HCT116 (cell line): ENCODE data around the gene LPIN1. TPM values are rescaled to one million over a fixed set of nuclear protein-coding genes. Genes with fewer than 3 reads are reported as not detected.

ENCODE experiments used
- ATAC-seq: fragments of 200-7000 bp; cut with Tn5 transposase; 2 replicates; pipeline ENCODE4 v1.9.1; 2020; ENCODE audit warnings: mild to moderate bottlenecking, moderate library complexity
- BruUV-seq: library from RNA; stranded (reverse); fragments of 400-500 nt; replicated peaks from 2 replicates; lab custom pipeline; 2021; lab: Mats Ljungman, UMichigan
- CTCF ChIA-PET: fragments of 300-600 bp; sonication (Branson Sonifier 250); formaldehyde crosslinking; loops from one replicate; lab custom pipeline; 2021; ENCODE audit warnings: antibody characterized with exemption; lab: Charles Lee
- POLR2A ChIA-PET: fragments of 300-600, 350-600 bp; sonication (Branson Sonifier 250); formaldehyde crosslinking; loops from one replicate; lab custom pipeline; 2021; ENCODE audit warnings: antibody characterized with exemption; lab: Charles Lee
- RAD21 ChIA-PET, 2 experiments: fragments of 300-600 bp; sonication (Branson Sonifier 250); formaldehyde crosslinking; loops; one replicate each; lab custom pipeline; 2023; ENCODE audit warnings: low total read pairs in 2 of 2; ENCODE audit not compliant: uncharacterized antibody in 2 of 2, unreplicated experiment in 2 of 2, low non-redundant PET in 1 of 2; lab: Charles Lee
- DNase-seq: peaks from one replicate; pipeline ENCODE4 v3.0.0-alpha.2; 2010; ENCODE audit warnings: low read depth, low spot score
- H2AFZ ChIP-seq: fragments of 200-600 bp; shearing (Covaris generic), sonication (generic); 2 replicates; pipeline ENCODE4 v1.6.1; 2017; ENCODE audit warnings: low read depth, mixed run types, mixed read lengths, antibody characterized with exemption, low read length; ENCODE audit not compliant: poor library complexity, severe bottlenecking
- H3K27ac ChIP-seq: 2 replicates; pipeline ENCODE4 v1.5.1; 2012; ENCODE audit warnings: low read depth, low read length
- H3K27me3 ChIP-seq: fragments of 200-600 bp; sonication (generic); 2 replicates; pipeline ENCODE4 v1.6.1; 2016; ENCODE audit warnings: mixed run types, low read length, mixed read lengths; ENCODE audit not compliant: insufficient read depth
- H3K36me3 ChIP-seq, 2 experiments: fragments of 200-500 bp in 1 of 2; fragments of 200-600 bp in 1 of 2; sonication (Bioruptor generic) in 1 of 2; sonication (generic) in 1 of 2; 2 replicates each; pipeline versions ENCODE4 v1.5.1 to v1.6.1; 2014 to 2016; ENCODE audit warnings: low read length in 2 of 2, inconsistent platforms in 1 of 2, mixed read lengths in 1 of 2, mixed run types in 1 of 2; ENCODE audit not compliant: insufficient read depth in 2 of 2, control insufficient read depth in 1 of 2
- H3K4me1 ChIP-seq, 2 experiments: fragments of 200-600 bp in 1 of 2; sonication (generic) in 1 of 2; 2 replicates each; pipeline versions ENCODE4 v1.5.1 to v1.6.1; 2012 to 2017; ENCODE audit warnings: low read length in 2 of 2, inconsistent platforms in 1 of 2, mild to moderate bottlenecking in 1 of 2, mixed read lengths in 1 of 2, mixed run types in 1 of 2, moderate library complexity in 1 of 2; ENCODE audit not compliant: insufficient read depth in 2 of 2, control insufficient read depth in 1 of 2
- H3K4me2 ChIP-seq: fragments of 200-600 bp; sonication (generic); 2 replicates; pipeline ENCODE4 v1.6.1; 2017; ENCODE audit warnings: mixed run types, low read length, mixed read lengths
- H3K4me3 ChIP-seq, 2 experiments: fragments of 200-600 bp in 1 of 2; sonication (generic) in 1 of 2; replicated peaks in 1 of 2; 2 replicates each; pipeline ENCODE4 v1.5.1; 2011 to 2016; ENCODE audit warnings: low read length in 2 of 2, control low read depth in 1 of 2, low read depth in 1 of 2, mild to moderate bottlenecking in 1 of 2, mixed read lengths in 1 of 2, mixed run types in 1 of 2
- H3K79me2 ChIP-seq: fragments of 200-600 bp; sonication (generic); 2 replicates; pipeline ENCODE4 v1.6.1; 2017; ENCODE audit warnings: mild to moderate bottlenecking, mixed run types, low read length, moderate library complexity, mixed read lengths; ENCODE audit not compliant: insufficient read depth
- H3K9ac ChIP-seq: fragments of 200-600 bp; sonication (generic); 2 replicates; pipeline ENCODE4 v1.6.1; 2016; ENCODE audit warnings: low read length, mixed read lengths
- H3K9me2 ChIP-seq: fragments of 200-600 bp; sonication (generic), shearing (Covaris generic); 2 replicates; pipeline ENCODE4 v1.6.1; 2017; ENCODE audit warnings: mixed run types, mild to moderate bottlenecking, moderate library complexity; ENCODE audit not compliant: insufficient read depth
- H3K9me3 ChIP-seq, 2 experiments: fragments of 200-500 bp in 1 of 2; fragments of 200-600 bp in 1 of 2; sonication (Bioruptor generic) in 1 of 2; sonication (generic) in 1 of 2; 2 replicates each; pipeline ENCODE4 v1.6.1; 2014 to 2017; ENCODE audit warnings: low read length in 2 of 2, mixed read lengths in 2 of 2, inconsistent platforms in 1 of 2, low read depth in 1 of 2, mild to moderate bottlenecking in 1 of 2, mixed run types in 1 of 2, moderate library complexity in 1 of 2; ENCODE audit not compliant: control insufficient read depth in 1 of 2, insufficient read depth in 1 of 2
- H4K20me1 ChIP-seq: fragments of 200-600 bp; sonication (generic), shearing (Covaris generic); 2 replicates; pipeline ENCODE4 v1.6.1; 2017; ENCODE audit warnings: mixed run types, mild to moderate bottlenecking, moderate library complexity; ENCODE audit not compliant: insufficient read depth
- CBX3 ChIP-seq: IDR thresholded peaks from 2 replicates; pipeline ENCODE4 v1.6.1; 2012; ENCODE audit warnings: low read depth
- CEBPB ChIP-seq: IDR thresholded peaks from 2 replicates; pipeline ENCODE4 v1.6.1; 2012; ENCODE audit warnings: low read depth
- EGR1 ChIP-seq: IDR thresholded peaks from 2 replicates; pipeline ENCODE4 v1.6.1; 2012; ENCODE audit warnings: low read depth
- ELF1 ChIP-seq: IDR thresholded peaks from 2 replicates; pipeline ENCODE4 v1.6.1; 2012; ENCODE audit warnings: low read depth, borderline replicate concordance
- EZH2 ChIP-seq: fragments of 200-600 bp; sonication (generic); IDR thresholded peaks from 2 replicates; pipeline ENCODE4 v1.6.1; 2017; ENCODE audit warnings: antibody characterized with exemption, mixed run types
- EZH2phosphoT487 ChIP-seq: fragments of 200-600 bp; IDR thresholded peaks from 2 replicates; pipeline ENCODE4 v1.6.1; 2018; ENCODE audit warnings: antibody characterized with exemption, borderline replicate concordance
- FOSL1 ChIP-seq: IDR thresholded peaks from 2 replicates; pipeline ENCODE4 v1.6.1; 2012; ENCODE audit warnings: low read depth
- JUND ChIP-seq: IDR thresholded peaks from 2 replicates; pipeline ENCODE4 v1.6.1; 2012
- MAX ChIP-seq: IDR thresholded peaks from 2 replicates; pipeline ENCODE4 v1.6.1; 2012
- POLR2A ChIP-seq: IDR thresholded peaks from 2 replicates; pipeline ENCODE4 v1.7.0; 2011; ENCODE audit warnings: borderline replicate concordance; ENCODE audit not compliant: insufficient read depth, insufficient read length; ENCODE audit errors: extremely low read depth
- POLR2AphosphoS5 ChIP-seq: IDR thresholded peaks from 2 replicates; pipeline ENCODE4 v1.6.1; 2011; ENCODE audit warnings: mild to moderate bottlenecking, low read depth, low read length, moderate library complexity
- RAD21 ChIP-seq: IDR thresholded peaks from 2 replicates; pipeline ENCODE4 v1.6.1; 2012; ENCODE audit warnings: low read depth, mild to moderate bottlenecking
- SIN3A ChIP-seq: IDR thresholded peaks from 2 replicates; pipeline ENCODE4 v1.6.1; 2012; ENCODE audit warnings: low read depth
- SP1 ChIP-seq: IDR thresholded peaks from 2 replicates; pipeline ENCODE4 v1.6.1; 2012; ENCODE audit warnings: low read depth
- SRF ChIP-seq: IDR thresholded peaks from 2 replicates; pipeline ENCODE4 v1.6.1; 2012; ENCODE audit warnings: low read depth
- TCF7L2 ChIP-seq: IDR thresholded peaks from 2 replicates; pipeline ENCODE4 v1.7.0; 2011; ENCODE audit warnings: borderline replicate concordance, inconsistent platforms; ENCODE audit not compliant: insufficient read depth, insufficient read length; ENCODE audit errors: extremely low read depth
- YY1 ChIP-seq: IDR thresholded peaks from 2 replicates; pipeline ENCODE4 v1.6.1; 2011; ENCODE audit warnings: low read length, low read depth, moderate library complexity, mild to moderate bottlenecking; ENCODE audit not compliant: insufficient replicate concordance; ENCODE audit errors: extremely low read depth
- ZFX ChIP-seq: fragments of 450-650 bp; IDR thresholded peaks from 2 replicates; pipeline ENCODE4 v1.6.1; 2017
- ZNF274 ChIP-seq: fragments of 200-500 bp; sonication (Bioruptor generic); IDR thresholded peaks from 2 replicates; pipeline ENCODE4 v1.6.1; 2014; ENCODE audit warnings: mild to moderate bottlenecking, low read depth, low read length, inconsistent platforms
- intact Hi-C: fragments of 100-400 bp; cut with micrococcal nuclease; formaldehyde crosslinking; loops from 2 replicates; pipeline ENCODE4 v1.10.0; 2022
- total RNA-seq: library from RNA; stranded (reverse); gene quantifications from one replicate; pipeline ENCODE4 v1.2.1, GENCODE V29; 2021; ENCODE audit not compliant: unreplicated experiment
- TF ChIP-seq, protein P1 (sequence below): IDR thresholded peaks from 2 replicates; pipeline ENCODE4 v1.6.1; 2012

Gene LPIN1
- total RNA-seq, 1 experiment from 2014 or later, result 16.7 TPM

DNA sequence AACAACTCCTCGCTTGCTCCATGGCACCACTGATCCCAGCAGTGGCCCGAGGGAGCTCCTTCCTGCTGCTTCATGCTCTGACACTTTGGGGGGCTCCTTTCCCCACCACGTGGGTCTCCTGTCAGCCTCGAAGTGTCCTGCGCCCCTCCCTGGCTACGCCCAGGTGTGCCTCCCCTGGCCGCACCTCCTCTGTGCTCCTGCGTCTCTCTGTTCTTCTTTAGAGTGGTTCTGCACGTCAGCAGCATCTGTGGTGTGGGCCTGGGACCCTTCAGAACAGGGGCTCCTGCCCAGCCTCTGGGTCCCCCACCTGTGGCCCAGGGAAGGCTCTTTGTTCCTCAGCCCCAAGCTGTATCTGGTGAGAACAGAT lies 49.7 kb upstream of the LPIN1 start:
- BruUV-seq, result no TSS peak
- Histone ChIP-seq H3K9ac (no peak overlapping the region), H3K4me3 (no peak overlapping the region), H3K9me3 (no peaks in the 10 kb centered on the region), H2AFZ (no peak overlapping the region), H3K36me3 (no peaks in the 10 kb centered on the region), H3K4me2 (peak overlapping the region; percentile 39; the same call in 1 of the 2 replicates), H3K4me1 (peaks cover 4 to 20% of the 10 kb centered on the region in 2 experiments; a peak in 3 of 4 replicates), H3K27me3 (no peaks in the 10 kb centered on the region), H4K20me1 (no peaks in the 10 kb centered on the region), H3K27ac (no peak overlapping the region), H3K9me2 (no peaks in the 10 kb centered on the region), H3K79me2 (no peaks in the 10 kb centered on the region)
- POLR2A ChIA-PET, result no interaction called here
- no peak for ATAC-seq
- RAD21 ChIA-PET, result no interaction called here
- CTCF ChIA-PET, result no interaction called here
- TF ChIP-seq ZFX (no peak), CBX3 (no peak), SRF (no peak), EZH2phosphoT487 (no peak), ELF1 (no peak), FOSL1 (no peak), EZH2 (no peak), POLR2A (no peak), JUND (no peak), RAD21 (no peak), EGR1 (no peak)
- TF ChIP-seq, protein P1, sequence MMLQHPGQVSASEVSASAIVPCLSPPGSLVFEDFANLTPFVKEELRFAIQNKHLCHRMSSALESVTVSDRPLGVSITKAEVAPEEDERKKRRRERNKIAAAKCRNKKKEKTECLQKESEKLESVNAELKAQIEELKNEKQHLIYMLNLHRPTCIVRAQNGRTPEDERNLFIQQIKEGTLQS, result no peak
- DNase-seq, result no peak
- intact Hi-C loops, result no loop called here

DNA sequence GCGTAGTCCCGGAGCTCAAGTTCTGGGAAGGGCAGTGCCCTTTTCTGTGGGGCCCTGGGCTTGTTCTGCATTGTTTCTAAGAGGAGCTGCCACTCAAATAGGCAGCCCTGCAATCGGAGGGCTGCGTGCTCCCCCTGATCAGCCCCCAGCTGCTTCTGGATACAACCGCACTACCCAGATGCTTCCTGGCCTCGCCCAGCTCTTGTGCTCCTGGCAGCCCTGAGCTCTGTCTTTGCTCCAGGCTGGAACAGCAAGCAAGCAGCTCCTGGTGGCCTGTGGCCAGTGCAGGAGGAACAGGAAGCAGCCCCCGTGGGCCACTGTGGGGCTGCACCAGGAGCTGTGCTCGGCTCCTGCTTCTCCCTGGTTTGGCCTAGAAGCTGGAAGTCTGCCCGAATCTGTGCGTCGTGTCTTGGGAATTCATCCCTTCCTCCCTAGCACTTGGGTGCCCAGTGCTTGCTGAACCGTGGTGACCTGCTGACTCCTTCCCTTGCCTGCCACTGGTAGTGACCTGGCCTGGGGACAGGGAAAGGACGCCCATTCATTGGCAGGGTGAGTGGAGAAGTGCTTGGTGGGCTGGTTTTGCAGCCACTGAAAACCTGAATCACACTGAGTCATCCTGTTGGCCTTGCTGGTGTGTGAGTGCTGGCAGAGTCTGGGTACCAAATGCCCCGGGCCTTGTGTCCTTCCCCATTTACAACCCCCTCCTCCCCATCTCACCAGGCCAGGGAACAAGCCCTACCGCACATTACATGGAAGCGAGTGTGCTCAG lies 49.1 kb upstream of the LPIN1 start:
- peak; percentile 23 for ATAC-seq
- Histone ChIP-seq H3K9me3 (no peaks in the 10 kb centered on the region), H4K20me1 (no peaks in the 10 kb centered on the region), H2AFZ (no peak overlapping the region), H3K36me3 (no peaks in the 10 kb centered on the region), H3K9me2 (no peaks in the 10 kb centered on the region), H3K4me3 (no peak overlapping the region), H3K4me2 (peak overlapping the region; percentile 39), H3K4me1 (peaks cover 4 to 20% of the 10 kb centered on the region in 2 experiments; a peak in 3 of 4 replicates), H3K79me2 (no peaks in the 10 kb centered on the region), H3K9ac (no peak overlapping the region), H3K27me3 (no peaks in the 10 kb centered on the region), H3K27ac (no peak overlapping the region)
- BruUV-seq, result no TSS peak
- DNase-seq, result no peak
- ChIA-PET POLR2A (no interaction called here), RAD21 (no interaction called here), CTCF (interaction anchor here (1.1 kb wide), 1 partner anchor 9 kb away, joined by 4 read pairs; no protein-coding TSS in a partner anchor)
- intact Hi-C loops, result no loop called here
- TF ChIP-seq EZH2, result no peak
- TF ChIP-seq SP1, result no peak
- no peak for TF ChIP-seq CBX3
- no peak for TF ChIP-seq SIN3A
- no peak for TF ChIP-seq ELF1
- TF ChIP-seq POLR2A, result no peak
- TF ChIP-seq MAX, result no peak
- no peak for TF ChIP-seq YY1
- TF ChIP-seq CEBPB, result no peak
- TF ChIP-seq, protein P1, result no peak
- no peak for TF ChIP-seq TCF7L2
- TF ChIP-seq SRF, result no peak
- TF ChIP-seq ZNF274, result no peak
- no peak for TF ChIP-seq POLR2AphosphoS5
- TF ChIP-seq RAD21, result no peak
